NCI-H146 (cell line): ENCODE data around the gene ZXDC.
A peak's percentile ranks its signal among the peaks of the same experiment; 100 is the strongest.

Source experiments
- DNase-seq: peaks from one replicate; lab custom pipeline; 2025; lab: John Stamatoyannopoulos, UW

The ZXDC gene

GRCh38 chr3:126415661-126416591, 59.8 kb downstream of the ZXDC start:
- DNase-seq: no peak

DNA sequence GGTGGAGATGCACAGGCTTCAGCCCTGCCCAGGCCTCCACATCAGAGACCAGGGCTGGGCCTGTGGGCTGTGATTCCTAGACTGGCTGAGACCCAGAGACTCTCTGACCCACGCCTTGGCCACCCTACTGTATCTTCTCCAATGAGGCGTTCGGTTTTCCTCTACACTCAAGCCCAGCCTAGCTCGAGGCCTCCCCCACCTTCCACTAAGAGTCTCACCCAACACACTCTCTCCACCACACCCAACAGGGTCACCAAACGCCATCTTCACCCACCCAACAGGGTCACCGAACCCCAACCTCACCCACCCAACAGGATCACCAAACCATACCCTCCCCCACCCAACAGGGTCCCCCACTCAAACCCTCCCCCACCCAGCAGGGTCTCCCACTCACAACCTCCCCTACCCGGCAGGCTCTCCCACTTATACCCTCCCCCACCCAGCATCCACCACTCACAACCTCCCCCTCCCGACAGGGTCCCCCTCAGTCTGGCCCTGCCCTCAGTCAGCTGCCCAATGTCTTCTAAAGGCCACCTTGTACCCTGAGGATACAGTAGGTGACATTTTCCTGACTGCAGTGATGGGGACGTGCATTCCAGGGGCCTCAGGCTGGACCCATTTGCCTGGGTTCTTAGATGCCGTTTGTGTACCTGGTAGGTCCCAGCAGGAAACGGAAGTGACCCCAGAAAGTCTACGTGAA, 60.6 kb downstream of the ZXDC start:
- DNase-seq: no peak

- no peak for DNase-seq
Measured at GRCh38 chr3:126414406-126414805, 61.3 kb downstream of the ZXDC start.

- no peak for DNase-seq
Measured at GRCh38 chr3:126413693-126414080, 62.0 kb downstream of the ZXDC start.

DNA sequence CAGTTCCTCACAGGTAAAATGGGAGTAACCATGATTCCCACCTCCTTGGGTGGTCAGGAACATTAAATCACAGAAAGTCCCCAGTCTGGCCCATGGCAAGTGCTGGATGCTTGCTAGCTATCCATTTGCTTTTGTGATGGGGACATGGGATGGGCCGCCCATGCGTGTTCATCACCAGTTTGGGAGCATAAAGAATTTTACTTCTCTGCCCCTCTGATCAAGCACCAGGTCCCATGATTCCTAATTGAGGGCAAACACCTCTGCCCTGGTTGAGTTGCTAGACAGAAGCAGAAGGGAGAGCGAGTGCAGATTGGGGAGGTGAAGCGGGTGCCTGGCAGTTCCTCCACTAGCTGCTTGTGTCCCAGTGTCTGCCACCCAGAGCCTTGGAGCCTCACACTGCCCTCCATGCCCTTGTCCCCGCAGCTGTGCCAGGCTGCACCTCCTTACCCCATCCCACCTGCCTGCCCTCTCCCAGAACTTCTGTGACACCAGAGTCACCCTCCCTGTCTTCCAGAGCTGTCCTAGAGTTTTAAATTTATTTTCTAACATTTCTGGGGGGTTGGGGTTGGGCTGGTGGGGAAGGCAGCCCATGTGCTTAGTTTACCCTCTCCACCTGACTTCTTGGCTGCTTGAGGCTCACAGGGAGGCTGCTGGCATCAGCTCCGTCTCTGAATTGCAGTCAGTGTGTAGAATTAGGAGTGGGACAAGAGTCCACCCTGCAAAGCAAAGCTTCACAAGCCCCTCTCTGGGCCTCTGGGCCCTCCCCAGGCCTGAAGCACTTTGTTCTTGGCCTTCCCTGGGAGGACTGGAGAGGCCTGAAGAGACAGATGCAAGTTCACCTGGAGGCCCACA, 62.6 kb downstream of the ZXDC start:
- no peak for DNase-seq

GRCh38 chr3:126408099-126408498, 67.6 kb downstream of the ZXDC start:
- no peak for DNase-seq

DNA sequence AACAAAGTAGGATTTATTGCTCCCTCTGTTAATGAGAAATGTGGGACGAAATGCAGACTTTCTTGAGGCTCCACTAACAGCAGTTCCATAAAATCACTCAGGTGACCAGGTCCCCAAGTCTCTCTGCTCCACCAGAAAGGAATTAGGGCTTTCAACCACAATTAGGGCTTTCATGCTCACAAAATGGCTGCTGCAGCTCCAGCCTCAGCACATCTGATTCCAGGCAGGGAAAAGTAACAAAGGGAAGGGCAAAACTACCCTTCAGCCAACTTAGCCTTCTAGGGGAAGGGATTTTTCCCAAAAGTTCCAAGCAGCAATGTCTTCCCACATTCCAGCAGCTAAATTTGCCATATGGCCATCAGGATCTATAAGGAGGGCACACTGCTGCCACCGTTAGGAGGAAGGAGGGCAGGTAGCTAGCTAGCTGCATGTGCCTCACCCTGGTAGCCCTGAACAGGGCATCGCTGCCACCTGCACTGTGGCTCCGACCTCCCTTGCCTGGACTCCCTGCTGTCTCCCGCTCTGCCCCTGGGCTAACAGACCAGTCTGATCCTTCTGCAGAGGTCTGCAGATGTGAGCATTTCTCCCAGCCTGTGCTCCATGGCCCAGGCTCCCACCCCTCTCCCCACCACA, 68.2 kb downstream of the ZXDC start:
- no peak for DNase-seq

DNA sequence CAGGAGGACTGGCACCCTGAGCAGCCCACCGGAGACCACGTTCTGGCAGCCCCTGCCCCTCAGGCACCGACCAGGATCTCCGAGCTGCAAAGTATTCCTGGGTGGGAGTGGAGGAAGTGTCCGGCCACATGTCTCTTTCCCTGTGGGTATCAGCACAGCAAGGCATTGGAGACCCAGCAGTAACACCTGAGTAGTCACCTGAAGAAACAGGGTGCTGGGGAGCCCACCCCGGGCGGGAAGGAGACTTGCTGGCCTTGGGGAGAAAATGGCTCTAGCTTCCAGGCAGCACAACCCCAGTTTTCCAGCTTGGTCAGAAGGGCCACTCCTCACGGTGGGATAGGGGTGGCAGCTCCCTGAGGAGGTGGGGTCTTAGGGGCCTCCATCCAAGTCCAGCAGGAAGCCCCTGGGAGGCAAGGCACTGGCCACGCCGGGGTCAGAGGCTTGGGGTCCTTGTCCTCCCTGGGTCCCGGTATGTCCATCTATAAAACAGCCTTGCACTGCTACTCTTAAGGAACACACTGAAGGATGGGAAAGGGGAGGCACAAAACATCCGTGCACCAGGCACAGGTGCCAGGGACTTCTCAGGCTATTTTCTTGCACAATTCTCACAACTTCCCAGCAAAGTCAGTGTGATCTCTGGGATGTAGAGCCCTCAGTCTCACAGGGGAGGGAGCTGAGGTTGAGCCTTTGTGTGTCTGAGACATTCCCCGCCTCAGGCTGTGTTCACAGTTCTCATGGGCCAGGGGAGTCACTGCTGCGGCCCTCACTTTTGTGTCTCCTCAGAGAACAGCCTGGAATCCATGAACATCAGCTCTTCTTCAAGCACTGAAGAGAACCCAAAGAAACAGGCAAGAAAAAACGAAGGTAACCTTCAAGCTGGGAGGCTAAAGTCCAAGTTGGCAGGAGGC, 69.0 kb downstream of the ZXDC start:
- DNase-seq: no peak

DNA sequence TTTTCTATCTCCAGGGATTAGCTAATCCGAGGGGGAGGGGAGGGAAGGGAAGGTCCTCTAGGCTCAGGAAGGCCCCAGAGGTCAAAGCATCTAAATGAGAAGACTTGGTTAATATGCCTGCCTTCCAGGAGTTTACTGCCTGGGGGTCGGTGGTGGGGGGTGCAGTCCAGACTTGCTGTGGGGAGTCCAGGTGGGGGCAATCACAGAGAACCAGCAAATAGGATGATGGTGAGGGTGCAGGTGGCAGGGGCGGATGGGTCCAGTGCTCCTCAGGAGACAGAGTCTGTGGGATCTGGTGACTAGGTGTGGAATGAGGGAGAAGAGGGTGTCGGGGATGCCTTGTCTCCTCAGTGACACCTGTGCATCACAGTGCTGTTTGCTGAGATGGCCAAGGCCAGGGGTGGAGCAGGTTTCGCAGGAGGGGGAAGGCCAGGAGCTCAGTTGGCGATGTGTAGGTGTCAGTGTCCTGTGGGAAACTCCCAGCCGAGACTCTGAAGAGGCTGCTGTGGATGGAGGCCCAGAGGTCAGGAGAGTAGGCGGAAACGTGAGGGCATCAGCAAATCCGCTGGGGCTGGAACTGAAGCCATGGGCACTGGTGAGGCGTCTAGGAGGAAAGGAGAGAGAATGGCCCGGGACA, 72.9 kb downstream of the ZXDC start:
- DNase-seq: no peak

DNA sequence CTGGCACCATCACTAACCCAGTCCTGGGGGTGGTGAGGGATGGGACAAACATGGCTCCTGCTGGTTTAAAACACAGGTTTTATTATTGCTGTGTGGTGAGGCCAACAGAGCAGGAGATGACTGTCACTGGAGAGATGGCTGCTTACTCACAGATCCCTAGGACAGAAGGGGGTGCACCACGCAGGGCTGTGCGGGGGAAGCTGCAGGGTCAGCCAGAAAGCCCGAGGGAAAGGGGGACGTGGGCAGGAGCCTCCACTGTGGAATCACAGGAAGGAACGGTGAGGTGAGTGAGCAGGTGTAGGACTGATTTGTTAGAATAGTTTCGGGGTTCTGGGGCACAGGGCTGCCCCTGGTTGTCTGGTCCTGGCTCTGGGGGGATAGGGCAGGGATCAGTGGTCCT, 73.5 kb downstream of the ZXDC start:
- DNase-seq: no peak

- no peak for DNase-seq
Measured at GRCh38 chr3:126401611-126402160, 74.0 kb downstream of the ZXDC start.

- no peak for DNase-seq
Measured at GRCh38 chr3:126399756-126400155, 75.9 kb downstream of the ZXDC start.

DNA sequence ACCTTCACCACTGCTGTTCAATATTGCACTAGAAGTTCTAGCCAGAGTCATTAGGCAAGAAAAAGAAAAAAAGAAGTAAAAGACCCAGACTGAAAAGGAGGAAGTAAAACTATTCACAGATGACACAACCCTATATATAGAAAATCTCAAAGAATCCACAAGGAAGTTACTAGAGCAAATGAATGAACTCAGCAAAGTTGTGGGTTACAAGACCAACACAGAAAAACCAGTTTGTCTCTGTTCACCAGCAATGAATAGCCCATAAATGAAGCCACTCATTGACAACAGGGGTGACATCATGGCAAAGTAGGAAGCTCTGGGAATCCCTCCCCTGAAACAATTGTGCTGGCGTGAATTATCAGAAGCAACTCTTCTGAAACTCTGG, 76.3 kb downstream of the ZXDC start:
- DNase-seq: no peak

GRCh38 chr3:126398423-126399350, 77.0 kb downstream of the ZXDC start:
- no peak for DNase-seq

DNA sequence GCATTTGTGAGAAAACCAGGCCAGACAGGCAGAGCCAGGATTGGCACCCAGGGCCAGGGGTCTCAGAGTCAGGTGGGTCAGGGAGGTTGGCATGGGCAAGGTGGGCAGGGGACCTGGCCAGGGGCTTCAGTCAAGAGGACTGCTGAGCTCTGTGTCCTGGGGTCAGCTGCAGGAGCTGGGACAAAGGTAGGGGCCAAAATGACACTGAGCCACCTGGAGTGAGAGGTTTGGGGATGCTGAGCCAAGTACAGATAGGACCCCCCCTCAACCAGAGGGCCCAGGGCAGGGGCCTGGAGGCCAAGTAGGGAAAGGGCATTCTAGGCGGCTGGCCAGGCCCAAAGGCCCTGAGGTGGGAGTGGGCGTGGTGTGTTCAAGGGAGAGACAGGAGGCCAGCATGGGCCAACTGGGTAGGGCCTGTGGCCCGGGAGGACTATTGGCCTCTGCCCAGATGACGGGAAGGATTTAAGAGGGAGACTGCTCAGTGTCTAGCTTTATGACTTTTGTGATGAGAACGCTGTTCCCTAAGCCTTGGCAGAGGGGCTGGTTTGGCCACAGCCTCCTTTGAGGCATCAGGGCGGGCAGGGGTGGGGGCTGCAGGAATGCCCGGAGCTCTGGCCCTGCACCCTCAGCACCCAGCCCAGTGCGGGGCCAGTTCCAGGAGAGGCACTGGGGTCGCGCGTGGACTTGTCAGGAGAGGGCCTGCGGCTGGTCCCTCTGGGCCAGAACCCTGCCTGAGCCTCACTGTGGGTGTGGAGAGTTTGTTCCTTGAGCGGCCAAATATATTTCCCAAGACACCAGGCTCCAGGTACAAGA, 77.9 kb downstream of the ZXDC start:
- no peak for DNase-seq

GRCh38 chr3:126396536-126396935, 79.2 kb downstream of the ZXDC start:
- DNase-seq: no peak

DNA sequence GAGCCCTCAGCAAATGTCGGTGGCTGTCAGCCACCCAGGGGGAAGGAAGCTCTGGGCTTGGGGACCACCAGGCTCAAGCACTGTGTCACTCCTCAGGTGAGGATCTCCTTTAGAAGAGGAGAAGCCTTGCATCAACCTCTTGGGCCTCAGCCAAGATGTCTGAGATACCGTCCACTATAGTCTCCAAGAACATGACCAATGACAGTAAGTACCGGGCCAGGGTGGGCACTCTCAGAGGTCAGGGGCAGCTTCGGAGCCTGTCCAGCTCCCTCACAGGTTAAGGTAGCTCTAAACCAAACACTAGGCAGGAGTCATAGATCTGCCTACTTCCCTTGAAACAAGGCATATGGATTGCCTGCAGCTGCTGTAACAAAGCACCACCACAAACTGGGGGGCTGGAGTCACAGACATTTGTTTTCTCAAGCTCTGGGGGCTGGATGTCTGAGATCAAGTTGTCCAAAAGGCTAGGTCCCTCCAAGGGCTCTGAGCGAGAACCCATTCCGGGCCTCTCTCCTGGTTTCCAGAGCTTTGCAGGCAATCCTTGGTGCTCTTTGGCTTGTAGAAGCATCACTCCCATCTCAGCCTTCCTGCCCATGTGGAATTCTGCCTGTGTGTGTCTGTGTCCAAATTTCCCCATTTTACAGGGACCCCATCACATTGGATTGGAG, 79.7 kb downstream of the ZXDC start:
- no peak for DNase-seq

GRCh38 chr3:126394977-126395321, 80.7 kb downstream of the ZXDC start:
- DNase-seq: peak; percentile 45
